ENCODE results near the gene CHD6.

- TF ChIP-seq CTCF (IDR thresholded peaks at IDR 0.05) (no peak), POLR2A (IDR thresholded peaks at IDR 0.05) (no peak), POLR2AphosphoS5 (IDR thresholded peaks at IDR 0.05) (no peak)
Measured at GRCh38 chr20:41443691-41444090, 174.5 kb downstream of the CHD6 start.

All from prostate gland (tissue), 2 donors.